H1 (cell line): ENCODE measurements around the gene SOHLH1. TPM values are rescaled to one million over a fixed set of nuclear protein-coding genes. Genes with fewer than 3 reads are reported as not detected.

ENCODE experiments used
- CTCF ChIA-PET: fragments of 300-600 bp; sonication (Branson Sonifier 250); formaldehyde crosslinking; loops from one replicate; lab custom pipeline; 2021; ENCODE audit not compliant: partially characterized antibody; lab: Charles Lee
- POLR2A ChIA-PET: fragments of 300-600 bp; sonication (Branson Sonifier 250); formaldehyde crosslinking; loops from one replicate; lab custom pipeline; 2021; ENCODE audit warnings: inconsistent platforms; ENCODE audit not compliant: partially characterized antibody; lab: Charles Lee
- DNase-seq, 2 experiments: peaks; one replicate each; pipeline versions ENCODE4 v3.0.0 to v3.0.0-alpha.2; 2010 to 2022; ENCODE audit warnings: low spot score in 2 of 2, low read depth in 1 of 2, mixed read lengths in 1 of 2
- FAIRE-seq: peaks from 2 replicates; lab custom pipeline; 2011; peaks lifted over from hg19 to GRCh38; lab: Jason Lieb, UNC
- H2AFZ ChIP-seq: 2 replicates; pipeline ENCODE4 v1.8.1; 2012; ENCODE audit warnings: low read length, inconsistent platforms
- H2AK5ac ChIP-seq: 2 replicates; pipeline ENCODE4 v1.6.1; 2013; ENCODE audit warnings: low read depth, low read length
- H2BK120ac ChIP-seq: replicated peaks from 2 replicates; pipeline ENCODE3; 2013; ENCODE audit warnings: low read depth, low read length, inconsistent platforms
- H2BK12ac ChIP-seq: 2 replicates; pipeline ENCODE4 v1.6.1; 2013; ENCODE audit warnings: low read depth, low read length
- H2BK15ac ChIP-seq: 2 replicates; pipeline ENCODE4 v1.6.1; 2013; ENCODE audit warnings: low read length
- H2BK20ac ChIP-seq: 2 replicates; pipeline ENCODE4 v1.6.1; 2013; ENCODE audit warnings: low read length
- H2BK5ac ChIP-seq: 2 replicates; pipeline ENCODE4 v1.6.1; 2013; ENCODE audit warnings: low read depth, low read length
- H3K14ac ChIP-seq: 2 replicates; pipeline ENCODE4 v1.6.1; 2013; ENCODE audit warnings: inconsistent platforms; ENCODE audit not compliant: insufficient read length
- H3K18ac ChIP-seq: 2 replicates; pipeline ENCODE4 v1.6.1; 2013; ENCODE audit warnings: low read length; ENCODE audit errors: extremely low read depth
- H3K23ac ChIP-seq: 2 replicates; pipeline ENCODE4 v1.6.1; 2013; ENCODE audit warnings: inconsistent platforms; ENCODE audit not compliant: insufficient read length
- H3K23me2 ChIP-seq: 2 replicates; pipeline ENCODE4 v1.6.1; 2013; ENCODE audit warnings: low read depth, low read length
- H3K27ac ChIP-seq: 2 replicates; pipeline ENCODE4 v1.6.1; 2011; ENCODE audit warnings: low read depth, low read length, inconsistent platforms
- H3K27me3 ChIP-seq, 4 experiments: replicated peaks in 1 of 4; 1 replicate in 1 of 4; 2 replicates in 3 of 4; pipeline versions ENCODE4 v1.6.1 to v1.8.1; 2011 to 2013; ENCODE audit warnings: low read length in 3 of 4, mild to moderate bottlenecking in 3 of 4, inconsistent platforms in 2 of 4, mixed read lengths in 2 of 4, moderate library complexity in 1 of 4; ENCODE audit not compliant: control insufficient read depth in 3 of 4, insufficient read depth in 3 of 4; ENCODE audit errors: extremely low read depth in 1 of 4
- H3K36me3 ChIP-seq, 4 experiments: 2 replicates each; pipeline versions ENCODE4 v1.6.1 to v1.8.1; 2011 to 2013; ENCODE audit warnings: mild to moderate bottlenecking in 4 of 4, low read length in 3 of 4, moderate library complexity in 2 of 4, control low read depth in 1 of 4, inconsistent platforms in 1 of 4; ENCODE audit not compliant: insufficient read depth in 4 of 4, control insufficient read depth in 2 of 4
- H3K4ac ChIP-seq: replicated peaks from 2 replicates; pipeline ENCODE3; 2013; ENCODE audit warnings: low read length, low read depth, mixed read lengths, inconsistent platforms; ENCODE audit not compliant: insufficient read length
- H3K4me1 ChIP-seq, 4 experiments: replicated peaks in 1 of 4; 1 replicate in 1 of 4; 2 replicates in 3 of 4; pipeline versions ENCODE4 v1.6.1 to v1.8.1; 2011 to 2013; ENCODE audit warnings: low read length in 3 of 4, inconsistent platforms in 2 of 4, mixed read lengths in 1 of 4; ENCODE audit not compliant: insufficient read depth in 4 of 4, control insufficient read depth in 3 of 4
- H3K4me2 ChIP-seq, 2 experiments: 2 replicates each; pipeline versions ENCODE4 v1.6.1 to v1.8.1; 2011 to 2013; ENCODE audit warnings: low read depth in 2 of 2, low read length in 2 of 2, control low read depth in 1 of 2, inconsistent platforms in 1 of 2, mild to moderate bottlenecking in 1 of 2; ENCODE audit not compliant: insufficient read depth in 1 of 2
- H3K4me3 ChIP-seq, 4 experiments: fragments of 200-600, 300-600 bp in 1 of 4; sonication (generic), shearing (Covaris generic), sonication (Bioruptor Twin) in 1 of 4; 2 replicates each; pipeline versions ENCODE4 v1.5.1 to v1.8.1; 2011 to 2016; ENCODE audit warnings: low read length in 4 of 4, low read depth in 3 of 4, control low read depth in 2 of 4, inconsistent platforms in 2 of 4, mild to moderate bottlenecking in 2 of 4, mixed read lengths in 1 of 4, moderate library complexity in 1 of 4; ENCODE audit not compliant: insufficient read depth in 2 of 4; ENCODE audit errors: extremely low read depth in 1 of 4
- H3K56ac ChIP-seq: replicated peaks from 2 replicates; pipeline ENCODE3; 2013; ENCODE audit warnings: low read depth, mild to moderate bottlenecking, mixed read lengths, low read length, inconsistent platforms; ENCODE audit not compliant: insufficient read length
- H3K79me1 ChIP-seq: 2 replicates; pipeline ENCODE4 v1.6.1; 2013; ENCODE audit warnings: low read depth, low read length, control low read depth
- H3K79me2 ChIP-seq, 2 experiments: 2 replicates each; pipeline versions ENCODE4 v1.6.1 to v1.8.1; 2012 to 2013; ENCODE audit warnings: low read length in 2 of 2, mild to moderate bottlenecking in 2 of 2, inconsistent platforms in 1 of 2; ENCODE audit not compliant: insufficient read depth in 2 of 2, control insufficient read depth in 1 of 2
- H3K9ac ChIP-seq, 4 experiments: replicated peaks in 1 of 4; 1 replicate in 1 of 4; 2 replicates in 3 of 4; pipeline versions ENCODE4 v1.6.1 to v1.8.1; 2011 to 2013; ENCODE audit warnings: low read depth in 3 of 4, low read length in 3 of 4, control low read depth in 2 of 4, mild to moderate bottlenecking in 2 of 4, moderate library complexity in 2 of 4, inconsistent platforms in 1 of 4; ENCODE audit errors: extremely low read depth in 1 of 4
- H3K9me3 ChIP-seq, 2 experiments: 2 replicates each; pipeline versions ENCODE4 v1.6.1 to v1.8.1; 2012 to 2013; ENCODE audit warnings: mild to moderate bottlenecking in 2 of 2, moderate library complexity in 2 of 2, control low read depth in 1 of 2, inconsistent platforms in 1 of 2, low read depth in 1 of 2, low read length in 1 of 2, mixed read lengths in 1 of 2; ENCODE audit not compliant: insufficient read depth in 2 of 2
- H4K20me1 ChIP-seq, 2 experiments: replicated peaks in 1 of 2; 2 replicates each; pipeline versions ENCODE3 to v1.8.1; 2011 to 2013; ENCODE audit warnings: inconsistent platforms in 2 of 2, low read length in 2 of 2, mild to moderate bottlenecking in 1 of 2; ENCODE audit not compliant: insufficient read depth in 2 of 2, control insufficient read depth in 1 of 2
- H4K5ac ChIP-seq: 2 replicates; pipeline ENCODE4 v1.6.1; 2013; ENCODE audit warnings: low read length, low read depth, mixed read lengths, inconsistent platforms; ENCODE audit not compliant: insufficient read length
- H4K8ac ChIP-seq: 2 replicates; pipeline ENCODE4 v1.8.0; 2013; ENCODE audit warnings: mild to moderate bottlenecking, moderate library complexity, low read length, inconsistent platforms; ENCODE audit not compliant: insufficient read depth; ENCODE audit errors: extremely low read depth
- H4K91ac ChIP-seq: replicated peaks from 2 replicates; pipeline ENCODE3; 2013; ENCODE audit warnings: low read length, mixed read lengths, inconsistent platforms; ENCODE audit not compliant: insufficient read length
- ASH2L ChIP-seq: fragments of 200-600, 300-600 bp; sonication (generic); IDR thresholded peaks from one replicate; pipeline ENCODE4 v1.7.1; 2017; ENCODE audit warnings: low read length
- CREB1 ChIP-seq: IDR thresholded peaks from 2 replicates; pipeline ENCODE4 v1.6.1; 2012; ENCODE audit warnings: inconsistent platforms
- MAFK ChIP-seq: IDR thresholded peaks from 2 replicates; pipeline ENCODE4 v1.6.1; 2012; ENCODE audit warnings: low read depth, mild to moderate bottlenecking, improper control_type of control experiment, low read length
- SIN3A ChIP-seq, 2 experiments: IDR thresholded peaks in 1 of 2; conservative IDR thresholded peaks in 1 of 2; 2 replicates each; pipeline ENCODE4 v1.6.1; 2011 to 2012; ENCODE audit warnings: low read length in 2 of 2, improper control_type of control experiment in 1 of 2, low read depth in 1 of 2, mild to moderate bottlenecking in 1 of 2
- SP2 ChIP-seq: IDR thresholded peaks from 2 replicates; pipeline ENCODE4 v1.6.1; 2012; ENCODE audit warnings: mild to moderate bottlenecking, low read length, inconsistent platforms
- WGBS, 2 experiments: shearing (Covaris generic) in 1 of 2; methylation state at CpG; one replicate each; pipeline versions ENCODE4 v1.1.6 to v1.1.7; 2013 to 2015; ENCODE audit warnings: low lambda C conversion rate in 2 of 2, mixed read lengths in 2 of 2, inconsistent platforms in 1 of 2, low coverage in 1 of 2, missing lambda C conversion rate in 1 of 2; ENCODE audit not compliant: insufficient replicate concordance in 2 of 2, insufficient coverage in 1 of 2, insufficient read length in 1 of 2; ENCODE audit errors: extremely low coverage in 1 of 2, missing lambda C conversion rate in 1 of 2; 5-methylcytosine and 5-hydroxymethylcytosine counted together
- polyA plus RNA-seq, 7 experiments: library from polyadenylated mRNA; depleted of rRNA in 3 of 7; stranded (reverse) in 5 of 7; unstranded in 2 of 7; fragments of >200 nt in 5 of 7; fragments of 200-250 nt in 2 of 7; gene quantifications; 1 replicate in 5 of 7; 2 replicates in 1 of 7; 4 replicates in 1 of 7; pipeline versions ENCODE4 v1.2.1 to v1.2.3, GENCODE V29; 2011 to 2013; ENCODE audit warnings: missing spikeins in 2 of 7, mixed read lengths in 2 of 7
- total RNA-seq: library from RNA; stranded (reverse); fragmentation: NEBNext Ultra II Directional; extraction: Animal tissue kit (Norgen Biotek cat#: 25700); gene quantifications from 2 replicates; pipeline ENCODE4 v1.2.1, GENCODE V29; 2021
- TF ChIP-seq, protein P1 (sequence below): IDR thresholded peaks from 2 replicates; pipeline ENCODE4 v1.6.1; 2011; ENCODE audit warnings: low read depth, mild to moderate bottlenecking, low read length; ENCODE audit not compliant: insufficient read depth
- TF ChIP-seq, protein P2 (sequence below): IDR thresholded peaks from 2 replicates; pipeline ENCODE4 v1.6.1; 2012; ENCODE audit warnings: inconsistent platforms

The SOHLH1 gene
- total and polyA plus RNA-seq, 2 of the 8 experiments (the other 6 are each of a cell fraction or from before 2014, with no cell fraction given) = 0.11 TPM; not detected in 1

DNA sequence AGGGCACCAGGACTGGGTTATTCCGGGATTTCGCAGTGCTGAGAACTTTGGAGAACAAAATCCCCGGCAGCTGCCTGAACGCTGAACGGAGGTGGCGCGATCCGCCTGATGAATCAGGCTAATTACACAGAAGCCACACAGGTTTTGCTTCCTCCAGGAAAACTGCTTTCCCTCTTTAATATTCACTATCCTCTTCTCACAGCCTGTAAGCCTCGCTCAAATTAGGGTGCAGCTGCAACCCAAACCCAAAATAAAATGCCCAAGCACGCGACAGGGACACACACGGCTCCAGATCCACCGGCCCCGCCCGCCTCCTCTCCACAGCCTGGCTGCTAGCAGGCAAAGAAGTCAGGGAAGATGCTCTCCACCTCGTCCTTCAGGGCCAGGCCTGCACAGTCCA, 6.0 kb downstream of the SOHLH1 start:
- Histone ChIP-seq H3K56ac (no peak overlapping the region), H3K4me2 (no peak overlapping the region), H4K91ac (no peak overlapping the region), H3K27ac (no peak overlapping the region), H2BK15ac (no peak overlapping the region), H4K5ac (no peak overlapping the region), H3K23me2 (no peaks in the 10 kb centered on the region), H3K9ac (no peak overlapping the region), H2BK5ac (no peak overlapping the region), H3K79me1 (no peaks in the 10 kb centered on the region), H2AK5ac (no peak overlapping the region), H2BK20ac (no peak overlapping the region), H3K36me3 (no peaks in the 10 kb centered on the region), H3K27me3 (no peaks in the 10 kb centered on the region; a peak in 1 of 7 replicates), H3K9me3 (no peaks in the 10 kb centered on the region), H2BK120ac (no peak overlapping the region), H2BK12ac (no peak overlapping the region), H3K18ac (no peak overlapping the region), H3K23ac (no peak overlapping the region), H3K14ac (no peak overlapping the region), H3K4ac (no peak overlapping the region), H4K20me1 (peaks cover 0 to 7% of the 10 kb centered on the region in 2 experiments), H3K4me1 (peaks cover 0 to 7% (median 0%) of the 10 kb centered on the region in 4 experiments; a peak in 2 of 7 replicates), H2AFZ (no peak overlapping the region), H4K8ac (no peak overlapping the region; the same call in 1 of the 2 replicates), H3K79me2 (no peaks in the 10 kb centered on the region), H3K4me3 (no peak overlapping the region)
- TF ChIP-seq, protein P1, sequence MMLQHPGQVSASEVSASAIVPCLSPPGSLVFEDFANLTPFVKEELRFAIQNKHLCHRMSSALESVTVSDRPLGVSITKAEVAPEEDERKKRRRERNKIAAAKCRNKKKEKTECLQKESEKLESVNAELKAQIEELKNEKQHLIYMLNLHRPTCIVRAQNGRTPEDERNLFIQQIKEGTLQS = no peak
- TF ChIP-seq MAFK (no peak), ASH2L (no peak), SP2 (no peak), CREB1 (no peak), SIN3A (conservative IDR thresholded peaks at IDR 0.05 in 1 of 2, IDR thresholded peaks at IDR 0.05 in 1 of 2; ENCODE audit: low read depth in 1 of 2, low read length in 2 of 2) (no peak)
- TF ChIP-seq, protein P2, sequence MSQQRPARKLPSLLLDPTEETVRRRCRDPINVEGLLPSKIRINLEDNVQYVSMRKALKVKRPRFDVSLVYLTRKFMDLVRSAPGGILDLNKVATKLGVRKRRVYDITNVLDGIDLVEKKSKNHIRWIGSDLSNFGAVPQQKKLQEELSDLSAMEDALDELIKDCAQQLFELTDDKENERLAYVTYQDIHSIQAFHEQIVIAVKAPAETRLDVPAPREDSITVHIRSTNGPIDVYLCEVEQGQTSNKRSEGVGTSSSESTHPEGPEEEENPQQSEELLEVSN = no peak
- WGBS, 2 experiments = 93% methylated on average over 16 of the region's 16 CpGs; no CpG with 5 or more reads in 1 of the 2 experiments
- DNase-seq (no peak), FAIRE-seq (no peak)
- ChIA-PET CTCF (interaction anchor here (0.7 to 6.6 kb wide), 12 partner anchors 9 to 104 kb away, joined by 3 to 32 read pairs (median 3); partner anchors contain the start of gene KCNT1), POLR2A (interaction anchor here (0.7 to 1.7 kb wide), 2 partner anchors 10 to 20 kb away, joined by 3 read pairs; no protein-coding TSS in a partner anchor)
